ELR (cell line): ENCODE results near the gene METTL5.
"Not testable (repeated sequence)": the region's sequence is repeated elsewhere in the genome, so short reads cannot be mapped to it uniquely, and the experiment has no call there.

Source experiments
- DNase-seq: peaks from one replicate; pipeline ENCODE4 v3.0.0-alpha.2; 2015; ENCODE audit warnings: low read depth

The METTL5 gene

DNA sequence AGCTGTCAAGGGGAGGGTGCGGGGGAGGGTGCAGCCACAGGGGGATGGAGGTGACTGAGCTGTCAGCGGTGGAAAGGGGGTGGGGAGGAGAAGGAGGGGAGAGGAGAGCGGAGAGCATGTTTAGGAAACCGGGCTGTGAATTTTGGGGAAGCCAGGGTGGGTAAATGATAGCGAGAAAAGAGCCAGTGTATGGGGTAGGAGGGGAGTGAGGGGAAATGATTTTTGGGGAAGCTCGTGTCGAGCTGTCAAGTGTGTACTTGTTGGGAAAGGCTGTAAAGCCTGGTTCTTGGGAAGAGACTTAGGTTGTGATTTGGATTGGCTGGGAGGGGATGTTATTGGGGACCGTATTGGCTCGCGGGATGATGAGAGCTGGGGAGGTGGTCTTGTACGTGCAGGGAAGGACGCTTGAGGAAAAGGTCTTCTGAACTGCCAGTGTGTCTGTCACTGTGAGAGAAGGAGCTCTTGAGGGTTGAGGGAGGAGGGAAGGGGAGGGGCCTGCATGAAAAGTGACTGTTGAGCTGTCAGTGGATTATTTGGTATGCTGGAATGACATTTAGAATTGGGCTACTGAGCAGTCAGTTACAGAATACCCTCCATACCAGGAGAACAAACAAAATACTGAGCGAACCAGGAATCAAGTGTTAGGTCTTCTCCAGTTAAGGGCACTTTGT lies 3.6 kb upstream of the METTL5 start:
- peak; percentile 58 for DNase-seq

DNA sequence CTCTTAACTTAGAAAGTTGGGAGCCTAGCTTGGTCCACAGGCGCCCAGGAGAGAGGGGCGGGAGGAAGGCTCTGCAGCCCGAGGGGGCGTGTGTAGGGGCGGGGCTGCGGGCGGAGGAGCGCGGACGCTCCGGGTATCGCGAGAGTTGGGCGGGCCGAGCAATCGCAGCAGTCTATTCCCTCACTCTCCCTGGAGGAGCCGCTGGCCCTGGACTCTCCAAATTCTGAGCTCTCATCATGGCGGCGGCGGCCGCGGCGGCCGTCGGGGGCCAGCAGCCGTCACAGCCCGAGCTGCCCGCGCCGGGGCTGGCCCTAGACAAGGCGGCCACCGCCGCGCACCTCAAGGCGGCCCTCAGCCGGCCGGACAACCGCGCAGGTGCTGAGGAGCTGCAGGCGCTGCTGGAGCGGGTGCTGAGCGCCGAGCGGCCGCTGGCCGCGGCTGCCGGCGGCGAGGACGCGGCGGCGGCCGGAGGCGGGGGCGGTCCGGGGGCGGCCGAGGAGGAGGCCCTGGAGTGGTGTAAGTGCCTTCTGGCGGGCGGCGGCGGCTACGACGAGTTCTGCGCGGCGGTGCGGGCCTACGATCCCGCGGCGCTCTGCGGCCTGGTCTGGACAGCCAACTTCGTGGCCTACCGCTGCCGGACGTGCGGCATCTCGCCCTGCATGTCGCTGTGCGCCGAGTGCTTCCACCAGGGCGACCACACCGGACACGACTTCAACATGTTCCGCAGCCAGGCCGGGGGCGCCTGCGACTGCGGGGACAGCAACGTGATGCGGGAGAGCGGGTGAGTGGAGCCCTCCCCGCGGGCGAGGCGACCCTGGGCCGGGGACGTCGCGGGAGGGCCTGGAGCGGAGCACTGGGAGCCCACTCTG lies 2.8 kb upstream of the METTL5 start, which contains the start of gene UBR3:
Gene UBR3 (plus strand): TSS at position 183 of the 869 bp plus-strand sequence. CDS start 54 bp downstream, at position 237.
- peak; percentile 94 for DNase-seq

DNA sequence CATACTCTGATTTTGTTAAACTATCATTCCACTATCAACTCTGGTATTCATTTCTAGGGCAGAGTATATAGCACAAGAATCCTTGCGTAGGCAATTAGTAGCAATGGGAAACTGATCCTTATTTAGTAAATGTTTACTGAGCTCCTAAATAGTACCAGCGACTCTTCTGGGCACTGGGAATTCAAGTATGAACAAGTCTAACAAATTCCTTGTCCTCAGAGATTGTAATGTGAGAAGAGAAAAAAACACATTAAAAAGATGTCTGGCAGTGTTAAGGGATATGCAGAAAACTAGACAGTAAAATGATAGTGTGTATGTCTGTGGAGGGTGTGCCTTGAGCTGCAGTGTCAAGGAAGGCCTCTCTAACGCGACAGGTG lies 721 bp downstream of the METTL5 start:
- no peak for DNase-seq

DNA sequence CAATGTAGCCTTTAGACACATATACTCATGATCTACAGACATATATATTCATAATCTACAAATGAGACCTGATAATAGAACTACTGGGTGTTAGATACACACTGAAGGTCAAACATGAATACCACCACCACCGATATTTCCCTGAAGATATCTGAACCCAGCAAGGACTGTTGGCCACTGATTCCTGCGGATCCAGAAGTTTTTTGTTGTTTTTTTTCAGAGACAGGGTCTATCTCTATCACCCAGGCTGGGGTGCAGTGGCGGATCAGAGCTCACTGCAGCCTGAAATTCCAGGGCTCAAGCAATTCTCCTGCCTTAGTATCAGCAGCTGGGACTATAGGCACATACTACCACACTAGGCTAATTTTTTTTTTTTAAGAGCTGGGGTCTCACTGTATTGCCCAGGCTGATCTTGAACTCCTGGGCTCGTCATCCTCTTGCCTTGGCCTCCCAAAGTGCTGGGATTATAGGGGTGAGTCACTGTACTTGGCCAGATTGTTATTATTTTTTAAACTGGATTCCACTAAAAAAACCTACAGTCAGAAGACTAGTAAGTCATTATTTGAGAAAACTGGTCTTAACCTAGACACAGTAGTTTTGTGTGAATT lies 1.8 kb downstream of the METTL5 start:
- no peak for DNase-seq

DNA sequence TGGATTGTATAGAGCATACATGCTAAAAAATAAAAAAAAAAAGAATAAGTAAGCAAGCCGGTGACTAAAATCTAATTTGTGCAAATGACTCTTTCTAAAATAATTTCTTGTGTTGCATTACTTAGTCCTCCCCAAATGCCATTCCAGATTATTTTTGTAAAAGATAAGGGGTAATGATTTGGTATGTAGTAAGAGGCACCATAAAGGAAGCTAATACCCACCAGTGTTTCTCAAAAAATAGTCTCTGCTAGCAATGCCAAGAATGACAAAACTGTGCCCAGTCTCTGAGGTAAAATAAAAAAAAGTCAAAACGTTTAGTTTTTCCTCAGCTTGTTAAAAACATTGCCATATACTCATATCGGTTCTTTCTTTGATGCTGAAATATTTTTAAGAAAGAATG lies 2.7 kb downstream of the METTL5 start:
- DNase-seq = no peak

DNA sequence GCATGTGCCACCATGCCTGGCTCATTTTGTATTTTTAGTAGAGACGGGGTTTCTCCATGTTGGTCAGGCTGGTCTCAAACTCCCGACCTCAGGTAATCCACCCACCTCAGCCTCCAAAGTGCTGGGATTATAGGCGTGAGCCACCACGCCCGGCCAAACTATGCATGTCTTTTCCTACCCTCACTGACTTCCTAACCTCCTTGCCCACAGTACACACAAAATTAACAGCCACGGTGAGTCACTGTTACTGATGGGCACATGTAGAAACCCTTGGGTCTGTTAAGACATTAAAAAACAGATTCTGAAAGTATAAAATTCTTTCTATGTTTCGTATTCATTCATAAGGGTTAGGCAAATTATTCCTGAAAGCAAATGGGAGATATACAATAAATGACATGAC lies 4.6 kb downstream of the METTL5 start:
- DNase-seq = peak; percentile 66

DNA sequence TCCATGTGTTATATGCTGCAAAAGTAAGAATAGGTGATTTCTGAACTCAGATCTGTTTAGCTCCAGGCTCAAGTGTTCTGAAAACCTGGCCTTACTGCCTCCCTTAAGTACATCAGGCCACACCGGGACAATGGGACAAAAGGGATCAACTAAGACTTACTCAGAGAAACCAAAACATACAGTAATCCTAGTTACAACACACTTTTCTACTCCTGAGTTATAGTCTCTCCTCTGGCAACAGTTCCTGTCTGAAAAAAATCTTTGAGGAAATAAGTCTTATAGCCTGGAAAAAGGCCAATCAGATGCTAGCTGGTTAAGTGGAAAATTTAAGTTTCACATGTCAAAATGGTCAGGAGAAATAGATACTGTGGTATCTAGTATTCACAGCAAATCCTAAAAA lies 5.6 kb downstream of the METTL5 start:
- DNase-seq = no peak

DNA sequence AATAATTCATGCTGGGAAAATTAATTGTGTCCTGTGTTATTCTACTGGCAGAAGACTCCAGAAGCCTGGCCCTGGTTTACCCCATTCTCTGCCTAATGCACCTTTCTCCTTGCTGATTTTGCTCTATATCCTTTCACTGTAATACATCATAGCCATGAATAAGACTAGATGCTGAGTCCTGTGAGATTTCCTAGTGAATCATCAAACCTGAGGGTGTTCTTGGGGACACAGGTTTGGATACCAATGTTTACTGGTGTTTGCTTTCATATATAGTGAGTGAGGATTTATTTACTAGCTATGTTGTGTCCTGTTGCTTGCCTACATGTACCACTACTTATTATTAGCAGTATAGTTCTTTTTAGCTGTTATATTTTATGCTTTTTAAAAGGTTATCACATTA lies 6.5 kb downstream of the METTL5 start:
- DNase-seq = peak; percentile 37

DNA sequence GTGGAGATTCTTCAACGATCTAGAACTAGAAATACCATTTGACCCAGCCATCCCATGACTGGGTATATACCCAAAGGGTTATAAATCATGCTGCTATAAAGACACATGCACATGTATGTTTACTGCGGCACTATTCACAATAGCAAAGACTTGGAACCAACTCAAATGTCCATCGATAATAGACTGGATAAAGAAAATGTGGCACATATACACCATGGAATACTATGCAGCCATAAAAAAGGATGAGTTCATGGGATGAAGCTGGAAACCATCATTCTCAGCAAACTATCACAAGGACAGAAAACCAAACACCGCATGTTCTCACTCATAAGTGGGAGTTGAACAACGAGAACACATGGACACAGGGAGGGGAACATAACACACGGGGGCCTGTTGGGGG lies 7.3 kb downstream of the METTL5 start:
- DNase-seq = not testable (repeated sequence)

DNA sequence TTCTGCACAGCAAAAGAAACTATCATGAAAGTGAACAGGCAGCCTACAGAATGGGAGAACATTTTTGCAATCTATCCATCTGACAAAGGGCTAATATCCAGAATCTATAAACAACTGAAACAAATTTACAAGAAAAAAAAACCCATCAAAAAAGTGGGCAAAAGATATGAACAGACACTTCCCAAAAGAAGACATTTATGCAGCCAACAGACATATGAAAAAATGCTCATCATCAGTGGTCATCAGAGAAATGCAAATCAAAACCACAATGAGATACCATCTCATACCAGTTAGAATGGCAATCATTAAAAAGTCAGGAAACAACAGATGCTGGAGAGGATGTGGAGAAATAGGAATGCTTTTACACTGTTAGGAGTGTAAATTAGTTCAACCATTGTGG lies 7.7 kb downstream of the METTL5 start:
- not testable (repeated sequence) for DNase-seq

DNA sequence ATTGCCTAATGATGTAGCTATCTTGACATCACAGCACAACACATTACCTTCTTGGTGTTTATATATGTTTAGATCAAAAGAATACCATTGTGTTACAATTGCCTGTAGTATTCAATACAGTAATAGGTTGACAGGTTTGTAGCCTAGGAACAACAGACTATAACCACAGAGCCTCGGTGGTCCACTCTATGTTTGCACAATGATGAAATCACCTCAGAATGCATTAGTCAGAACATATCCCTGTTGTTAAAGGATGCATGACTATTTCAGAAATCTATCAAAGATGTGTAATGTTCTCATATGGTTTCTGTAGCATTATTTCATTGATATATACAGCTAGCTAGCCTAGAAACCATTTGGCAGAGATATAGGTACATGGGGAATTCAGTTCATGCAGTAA lies 8.9 kb downstream of the METTL5 start:
- DNase-seq = peak; percentile 85

DNA sequence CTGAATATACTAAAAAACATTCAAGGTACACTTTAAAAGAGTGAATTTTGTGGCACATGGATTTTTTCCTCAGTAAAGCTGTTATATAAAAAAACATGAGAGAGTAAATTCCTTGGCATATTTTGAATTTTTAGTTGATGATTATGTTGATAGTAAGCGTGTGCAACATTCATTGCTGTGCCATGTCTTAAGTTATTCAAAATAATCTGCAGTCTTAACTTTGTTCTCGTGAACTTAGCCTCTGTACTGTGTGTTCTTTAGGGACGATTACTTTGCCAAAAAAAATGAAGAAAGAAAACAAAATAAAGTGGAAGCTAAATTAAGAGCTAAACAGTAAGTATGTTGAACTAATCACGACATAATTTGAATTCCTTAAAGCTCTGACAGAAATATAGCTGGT lies 16.5 kb downstream of the METTL5 start:
- DNase-seq = peak; percentile 28

DNA sequence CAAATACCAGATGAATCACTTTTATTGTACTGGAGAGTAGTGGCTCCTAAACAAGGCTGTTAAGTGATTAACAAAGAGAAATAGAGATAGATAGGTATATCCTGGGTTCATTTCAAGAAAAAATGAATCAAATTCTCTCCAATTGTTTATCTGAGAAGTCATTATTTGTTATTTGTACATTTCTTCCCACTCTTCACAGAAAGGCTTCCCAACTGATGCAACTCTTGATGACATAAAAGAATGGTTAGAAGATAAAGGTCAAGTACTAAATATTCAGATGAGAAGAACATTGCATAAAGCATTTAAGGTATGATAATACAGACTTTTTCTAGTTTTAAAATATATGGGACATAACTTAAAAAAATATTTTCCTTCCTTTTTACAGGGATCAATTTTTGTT lies 18.1 kb downstream of the METTL5 start:
- DNase-seq = no peak

DNA sequence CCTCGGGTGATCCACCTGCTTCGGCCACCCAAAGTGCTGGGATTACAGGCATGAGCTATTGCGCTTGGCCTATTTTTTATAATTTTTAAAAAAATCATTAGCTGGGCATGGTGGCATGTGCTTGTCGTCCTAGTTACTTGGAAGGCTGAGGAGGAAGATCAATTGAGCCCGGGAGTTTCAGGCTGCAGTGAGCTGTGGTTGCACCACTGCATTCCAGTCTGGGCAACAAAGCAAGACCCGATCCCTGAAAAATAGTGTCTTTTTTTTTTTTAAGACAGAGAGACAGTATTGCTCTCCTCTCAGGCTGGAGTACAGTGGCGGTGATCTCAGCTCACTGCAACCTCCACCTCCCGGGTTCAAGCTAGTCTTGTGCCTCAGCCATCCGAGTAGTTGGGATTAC lies 21.2 kb downstream of the METTL5 start:
- no peak for DNase-seq

DNA sequence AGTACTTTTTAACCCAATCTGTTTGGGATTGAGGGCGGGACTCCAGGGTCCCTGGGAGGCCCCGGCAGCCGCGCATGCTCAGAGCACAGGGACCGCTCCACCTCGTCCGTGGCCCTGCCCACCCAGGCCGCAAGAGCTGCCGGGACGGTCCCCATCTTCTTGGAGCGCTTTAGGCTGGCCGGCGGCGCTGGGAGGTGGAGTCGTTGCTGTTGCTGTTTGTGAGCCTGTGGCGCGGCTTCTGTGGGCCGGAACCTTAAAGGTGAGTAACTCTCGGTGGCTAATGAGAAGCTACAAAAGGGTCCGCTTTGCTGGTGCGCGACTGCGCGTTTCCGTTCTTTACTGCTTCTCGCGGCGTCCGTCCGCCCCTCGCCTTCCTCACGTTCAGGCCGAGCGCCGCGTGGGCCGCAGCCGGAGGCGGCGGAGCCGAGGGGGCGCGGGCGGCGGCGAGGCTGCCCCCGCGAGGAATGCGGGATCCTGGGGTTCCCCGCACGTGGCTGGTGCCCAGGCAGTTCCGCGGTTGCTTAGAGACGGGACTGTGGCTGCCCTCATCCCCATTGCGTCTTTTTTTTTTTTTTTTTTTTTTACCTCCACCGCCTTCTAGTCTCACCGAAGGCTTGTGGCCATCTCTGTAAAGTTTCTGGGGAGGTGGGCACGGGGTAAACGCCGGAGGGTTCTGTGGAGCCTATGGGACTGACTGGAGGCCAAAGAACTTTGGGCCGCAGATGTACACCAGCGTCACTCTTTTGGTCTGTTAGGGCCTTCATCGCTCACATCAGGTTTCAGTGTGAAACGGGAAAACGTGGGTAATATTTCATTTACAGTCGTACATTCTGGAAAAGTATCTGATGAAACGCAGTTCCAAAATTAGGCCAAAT lies 25.8 kb downstream of the METTL5 start, which contains the start of gene SSB:
Gene SSB (plus strand): TSS at position 154 of the 875 bp plus-strand sequence. CDS start 2,090 bp downstream, outside the sequence.
- DNase-seq = peak; percentile 96

DNA sequence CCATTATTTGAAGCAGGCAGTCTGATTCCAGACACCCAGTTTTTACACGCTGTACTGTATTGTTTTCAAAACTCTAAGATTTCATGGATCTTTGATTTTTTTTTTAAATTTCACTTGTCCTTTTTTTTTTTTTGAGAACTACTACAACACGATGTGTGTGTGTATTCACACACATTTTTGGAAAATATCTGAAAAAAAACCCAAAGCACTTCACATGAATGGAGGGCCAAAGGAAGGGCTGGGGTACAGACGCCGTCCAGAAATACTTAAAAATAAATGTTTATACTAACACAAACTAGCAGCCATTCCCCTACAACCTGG lies 26.3 kb downstream of the METTL5 start:
- no peak for DNase-seq

DNA sequence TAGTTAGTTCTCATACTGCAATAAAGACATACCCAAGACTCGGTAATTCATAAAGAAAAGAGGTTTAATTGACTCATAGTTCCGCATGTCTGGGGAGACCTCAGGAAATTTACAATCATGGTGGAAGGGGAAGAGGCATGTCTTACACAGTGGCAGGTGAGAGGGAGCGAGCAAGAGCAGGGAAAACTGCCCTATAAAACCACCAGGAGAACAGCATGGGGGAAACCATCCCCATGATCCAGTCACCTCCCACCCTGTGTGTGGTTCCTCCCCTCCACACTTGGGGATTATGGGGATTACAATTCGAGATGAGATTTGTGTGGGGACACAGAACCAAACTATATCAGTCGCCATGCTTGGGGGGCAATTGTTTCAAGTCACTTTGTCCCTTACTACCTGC lies 27.1 kb downstream of the METTL5 start:
- DNase-seq = no peak

DNA sequence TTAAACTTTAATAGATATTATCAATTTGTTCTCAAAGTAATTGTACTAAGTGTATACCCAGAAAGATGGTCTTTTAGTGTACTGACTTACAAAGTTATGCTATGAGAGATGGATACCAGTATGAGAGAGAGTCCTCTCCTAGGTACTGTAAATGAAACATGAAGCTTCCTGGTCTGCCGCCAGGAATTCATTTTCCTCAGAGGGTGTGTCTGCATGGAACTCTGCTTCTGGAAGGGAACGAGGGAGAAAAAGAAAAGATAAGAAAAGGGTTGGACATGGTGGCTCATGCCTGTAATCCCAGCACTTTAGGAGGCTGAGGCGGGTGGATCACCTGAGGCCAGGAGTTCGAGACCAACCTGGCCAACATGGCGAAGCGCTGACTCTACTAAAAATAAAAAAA lies 28.3 kb downstream of the METTL5 start:
- no peak for DNase-seq

DNA sequence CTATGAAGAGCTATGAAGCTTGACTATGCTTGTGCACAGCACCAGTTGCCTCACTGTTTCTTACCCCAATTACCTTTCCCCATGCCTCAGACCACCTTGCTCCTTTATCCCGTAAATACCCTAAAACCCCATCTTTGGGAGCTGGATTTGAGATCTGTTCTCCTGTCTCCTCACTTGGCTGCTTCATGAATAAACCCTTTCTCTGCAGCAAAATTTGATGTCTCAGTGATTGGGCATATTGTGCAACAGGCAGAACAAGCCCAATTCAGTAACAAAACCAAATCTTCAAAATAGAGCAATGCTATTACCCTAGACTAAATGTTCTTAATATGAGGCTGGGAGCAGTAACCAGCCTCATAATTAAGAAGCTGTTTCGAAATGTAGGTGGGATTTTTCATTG lies 29.5 kb downstream of the METTL5 start:
- no peak for DNase-seq

DNA sequence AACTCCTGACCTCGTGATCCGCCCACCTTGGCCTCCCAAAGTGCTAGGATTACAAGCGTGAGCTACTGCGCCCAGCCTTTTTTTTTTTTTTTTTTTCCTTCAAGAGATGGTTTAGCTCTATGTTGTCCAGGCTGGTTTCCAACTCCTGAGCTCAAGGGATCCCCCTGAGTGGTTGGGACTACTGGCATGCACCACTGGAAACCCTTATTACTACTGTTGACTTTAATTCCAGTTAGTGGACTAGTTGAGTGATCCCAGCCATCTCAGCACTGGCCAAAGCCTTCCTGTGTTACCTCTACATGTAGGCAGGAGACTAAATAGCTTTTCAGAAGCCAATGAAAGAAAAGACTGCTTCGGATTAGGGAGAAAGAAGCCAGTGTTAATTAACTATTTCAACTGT lies 34.1 kb downstream of the METTL5 start:
- no peak for DNase-seq

DNA sequence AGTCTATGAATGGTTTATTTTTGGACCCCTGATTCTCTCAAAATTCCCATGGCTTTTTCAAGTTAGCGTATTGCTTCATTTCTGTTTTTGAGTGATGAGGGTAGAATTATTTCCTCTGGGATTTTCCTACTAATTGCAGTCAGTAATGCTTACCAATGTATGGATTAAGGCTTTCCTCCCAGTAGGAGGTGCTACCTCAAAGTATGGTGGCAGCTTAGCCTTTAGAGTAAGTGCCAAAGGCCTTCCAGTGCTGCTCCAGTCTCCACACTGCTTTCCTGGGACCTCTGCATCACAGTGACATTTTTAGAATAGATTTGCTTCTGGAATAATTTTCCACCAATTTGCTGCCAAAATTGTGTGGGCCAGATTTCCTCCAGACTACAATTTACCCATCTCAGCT lies 42.2 kb downstream of the METTL5 start:
- no peak for DNase-seq
